Natural killer cell (primary cell): ENCODE measurements around the gene HRC. TPM values are rescaled to one million over a fixed set of nuclear protein-coding genes. Genes with fewer than 3 reads are reported as not detected.
A peak's percentile ranks its signal among the peaks of the same experiment; 100 is the strongest.

Experiments
- ATAC-seq, 3 donors: fragments of 150-1000 bp in 2 of 3; fragments of 200-7000 bp in 1 of 3; cut with Tn5 transposase; 1 replicate in 1 of 3; 2 replicates in 2 of 3; pipeline ENCODE4 v1.10.0; 2021; ENCODE audit warnings: mild to moderate bottlenecking in 2 of 3, moderate library complexity in 2 of 3
- DNase-seq, 2 donors: peaks; one replicate each; pipeline versions ENCODE4 v3.0.0 to v3.0.0-alpha.2; 2013 to 2021; ENCODE audit warnings: mixed read lengths in 1 of 2
- H3K27ac ChIP-seq: one replicate; pipeline ENCODE4 v1.5.1; 2013; ENCODE audit warnings: mild to moderate bottlenecking, low read length
- H3K27me3 ChIP-seq: one replicate; pipeline ENCODE4 v1.6.1; 2013; ENCODE audit warnings: low read length; ENCODE audit not compliant: control insufficient read depth, insufficient read depth
- H3K36me3 ChIP-seq: one replicate; pipeline ENCODE4 v1.6.1; 2013; ENCODE audit warnings: low read length; ENCODE audit not compliant: control insufficient read depth, insufficient read depth
- H3K4me1 ChIP-seq: one replicate; pipeline ENCODE4 v1.6.1; 2013; ENCODE audit warnings: low read length; ENCODE audit not compliant: control insufficient read depth, insufficient read depth
- H3K4me3 ChIP-seq: one replicate; pipeline ENCODE4 v1.5.1; 2013; ENCODE audit warnings: low read length
- H3K9me3 ChIP-seq: one replicate; pipeline ENCODE4 v1.6.1; 2013; ENCODE audit warnings: low read length; ENCODE audit not compliant: control insufficient read depth, insufficient read depth
- H3K27ac Mint-ChIP-seq, 2 donors: one replicate each; pipeline ENCODE4 v1.8.0; 2022; ENCODE audit warnings: mild to moderate bottlenecking in 2 of 2, mixed read lengths in 2 of 2, moderate library complexity in 1 of 2
- H3K27me3 Mint-ChIP-seq, 2 donors: one replicate each; pipeline ENCODE4 v1.8.0; 2022; ENCODE audit warnings: low read depth in 2 of 2, mixed read lengths in 2 of 2
- H3K36me3 Mint-ChIP-seq: one replicate; pipeline ENCODE4 v1.8.0; 2022; ENCODE audit warnings: mixed read lengths
- H3K4me1 Mint-ChIP-seq, 2 donors: one replicate each; pipeline ENCODE4 v1.8.0; 2022; ENCODE audit warnings: mixed read lengths in 2 of 2
- H3K4me3 Mint-ChIP-seq: one replicate; pipeline ENCODE4 v1.8.0; 2022; ENCODE audit warnings: mild to moderate bottlenecking, moderate library complexity, mixed read lengths
- H3K9me3 Mint-ChIP-seq, 2 donors: one replicate each; pipeline ENCODE4 v1.8.0; 2022; ENCODE audit warnings: mixed read lengths in 2 of 2
- CTCF ChIP-seq: fragments of 200-600 bp; IDR thresholded peaks from one replicate; pipeline ENCODE4 v1.8.0; 2022; ENCODE audit warnings: antibody characterized with exemption
- WGBS: methylation state at CpG from one replicate; pipeline ENCODE4 v1.1.7; 2013; ENCODE audit warnings: missing lambda C conversion rate; ENCODE audit not compliant: insufficient coverage; 5-methylcytosine and 5-hydroxymethylcytosine counted together
- intact Hi-C: fragments of 100-400 bp; cut with micrococcal nuclease; formaldehyde crosslinking; loops from one replicate; pipeline ENCODE4 v1.14.2; 2022
- total RNA-seq, 4 donors: library from RNA; stranded (reverse); fragments of 120-200 nt in 1 of 4; gene quantifications; one replicate each; pipeline versions ENCODE4 v1.2.3 to v1.2.4, GENCODE V29; 2013 to 2022

Gene HRC
- total RNA-seq, 3 donors from 2014 or later (not counting 1 experiment from before 2014, with no cell fraction given): not detected

- no peak overlapping the region for H3K27ac Mint-ChIP-seq
- Histone ChIP-seq H3K4me3 (no peak overlapping the region), H3K9me3 (no peaks in the 10 kb centered on the region), H3K27ac (no peak overlapping the region), H3K4me1 (no peaks in the 10 kb centered on the region), H3K36me3 (peaks cover 45% of the 10 kb centered on the region), H3K27me3 (no peaks in the 10 kb centered on the region)
- DNase-seq (no peak), ATAC-seq (peak in 1 of 3 donors; percentile 9)
- intact Hi-C loops: no loop called here
- H3K27me3 Mint-ChIP-seq: no peaks in the 10 kb centered on the region
- peaks cover 12 to 24% of the 10 kb centered on the region in 2 donors for H3K4me1 Mint-ChIP-seq
- no peaks in the 10 kb centered on the region for H3K9me3 Mint-ChIP-seq
- peaks cover 11% of the 10 kb centered on the region for H3K36me3 Mint-ChIP-seq
- TF ChIP-seq CTCF: no peak
- 98% methylated on average over 93 of the region's 93 CpGs for WGBS
- H3K4me3 Mint-ChIP-seq: no peak overlapping the region
These were observed 47.4 kb downstream of the HRC start for GRCh38 chr19:49107625-49108459.

- peaks cover 12 to 24% of the 10 kb centered on the region in 2 donors for H3K4me1 Mint-ChIP-seq
- no peaks in the 10 kb centered on the region for H3K9me3 ChIP-seq
- ATAC-seq (peak; percentile 67 to 81 (median 69)), DNase-seq (peak; percentile 52 to 84)
- WGBS: 77% methylated on average over 12 of the region's 12 CpGs
- H3K36me3 ChIP-seq: peaks cover 54% of the 10 kb centered on the region
- H3K27me3 Mint-ChIP-seq: no peaks in the 10 kb centered on the region
- TF ChIP-seq CTCF: peak; percentile 77
- intact Hi-C loops: no loop called here
- peak overlapping the region; percentile 48 to 65 for H3K27ac Mint-ChIP-seq
- H3K9me3 Mint-ChIP-seq: no peaks in the 10 kb centered on the region
- H3K4me1 ChIP-seq: no peaks in the 10 kb centered on the region
- no peak overlapping the region for H3K27ac ChIP-seq
- H3K4me3 Mint-ChIP-seq: peak overlapping the region; percentile 19
- H3K4me3 ChIP-seq: no peak overlapping the region
- no peaks in the 10 kb centered on the region for H3K27me3 ChIP-seq
- peaks cover 11% of the 10 kb centered on the region for H3K36me3 Mint-ChIP-seq
These were observed 48.5 kb downstream of the HRC start for GRCh38 chr19:49106648-49107135.

GRCh38 chr19:49104229-49104864 lies 50.8 kb downstream of the HRC start:
- no peak overlapping the region for H3K27ac ChIP-seq
- WGBS: 77% methylated on average over 30 of the region's 30 CpGs
- intact Hi-C loops: no loop called here
- H3K4me3 Mint-ChIP-seq: no peak overlapping the region
- H3K36me3 Mint-ChIP-seq: peaks cover 11% of the 10 kb centered on the region
- ATAC-seq (no peak), DNase-seq (no peak)
- no peak for TF ChIP-seq CTCF
- H3K4me3 ChIP-seq: no peak overlapping the region
- no peaks in the 10 kb centered on the region for H3K9me3 Mint-ChIP-seq
- no peaks in the 10 kb centered on the region for H3K27me3 Mint-ChIP-seq
- H3K27me3 ChIP-seq: no peaks in the 10 kb centered on the region
- no peaks in the 10 kb centered on the region for H3K9me3 ChIP-seq
- peaks cover 69% of the 10 kb centered on the region for H3K36me3 ChIP-seq
- no peak overlapping the region for H3K27ac Mint-ChIP-seq
- H3K4me1 ChIP-seq: no peaks in the 10 kb centered on the region
- peaks cover 12 to 34% of the 10 kb centered on the region in 2 donors for H3K4me1 Mint-ChIP-seq
